HG03520 (cell line): ENCODE measurements around the gene TOMM40.
"Not testable (repeated sequence)": the region's sequence is repeated elsewhere in the genome, so short reads cannot be mapped to it uniquely, and the experiment has no call there.

ENCODE experiments used
- ATAC-seq: cut with Tn5 transposase; IDR thresholded peaks from one replicate; pipeline ENCODE4 v1.9.1; 2021; ENCODE audit warnings: mild to moderate bottlenecking, moderate library complexity; ENCODE audit not compliant: unreplicated experiment

Gene TOMM40

DNA sequence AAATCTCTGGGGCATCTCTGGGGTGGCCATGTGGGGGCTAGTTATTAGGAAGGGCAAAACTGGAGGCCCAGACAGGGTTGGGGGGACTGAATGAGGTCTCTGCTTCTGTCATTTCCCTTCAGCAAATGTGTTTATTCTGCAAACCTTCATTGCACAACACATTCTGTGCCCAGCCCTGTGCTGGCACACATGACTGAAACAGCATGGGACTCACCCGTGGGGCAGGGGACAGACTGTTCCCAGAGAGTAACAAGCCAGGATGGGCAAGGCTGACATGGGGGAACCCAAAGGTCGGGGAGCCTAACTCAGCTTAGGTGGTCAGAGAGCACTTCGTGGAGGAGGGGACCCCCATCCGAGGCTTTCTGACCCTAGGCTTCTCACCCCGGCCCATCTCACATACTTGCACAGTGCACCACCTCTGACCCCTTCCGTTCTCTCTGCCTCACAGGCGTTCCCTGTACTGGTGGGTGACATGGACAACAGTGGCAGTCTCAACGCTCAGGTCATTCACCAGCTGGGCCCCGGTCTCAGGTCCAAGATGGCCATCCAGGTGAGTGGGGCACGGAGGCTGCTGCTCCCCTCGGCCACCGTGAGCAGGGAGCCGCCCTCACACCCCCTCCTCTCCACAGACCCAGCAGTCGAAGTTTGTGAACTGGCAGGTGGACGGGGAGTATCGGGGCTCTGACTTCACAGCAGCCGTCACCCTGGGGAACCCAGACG, 2.4 kb downstream of the TOMM40 start:
- ATAC-seq: no peak

GRCh38 chr19:44894052-44894400, 3.0 kb downstream of the TOMM40 start:
- no peak for ATAC-seq

- no peak for ATAC-seq
Measured at GRCh38 chr19:44894946-44895345, 3.9 kb downstream of the TOMM40 start.

DNA sequence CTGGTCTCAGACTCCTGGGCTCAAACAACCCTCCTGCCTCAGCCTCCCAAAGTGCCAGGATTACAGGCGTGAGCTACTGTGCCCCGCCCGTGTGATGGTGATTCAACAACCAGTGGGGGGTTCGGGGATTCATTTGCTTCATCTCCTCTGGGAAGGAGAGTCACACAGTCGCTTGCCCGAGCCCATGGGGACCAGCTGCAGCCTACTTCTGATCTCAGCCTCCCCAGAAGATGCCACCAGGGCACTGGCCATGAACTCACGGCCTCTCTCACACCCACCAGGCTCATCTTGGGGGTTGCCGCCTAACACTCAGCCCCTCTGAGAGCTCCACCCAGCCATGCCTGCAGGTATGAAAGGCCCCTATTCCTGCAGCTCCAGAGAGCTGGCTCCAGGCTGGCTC, 6.8 kb downstream of the TOMM40 start:
- ATAC-seq: no peak

DNA sequence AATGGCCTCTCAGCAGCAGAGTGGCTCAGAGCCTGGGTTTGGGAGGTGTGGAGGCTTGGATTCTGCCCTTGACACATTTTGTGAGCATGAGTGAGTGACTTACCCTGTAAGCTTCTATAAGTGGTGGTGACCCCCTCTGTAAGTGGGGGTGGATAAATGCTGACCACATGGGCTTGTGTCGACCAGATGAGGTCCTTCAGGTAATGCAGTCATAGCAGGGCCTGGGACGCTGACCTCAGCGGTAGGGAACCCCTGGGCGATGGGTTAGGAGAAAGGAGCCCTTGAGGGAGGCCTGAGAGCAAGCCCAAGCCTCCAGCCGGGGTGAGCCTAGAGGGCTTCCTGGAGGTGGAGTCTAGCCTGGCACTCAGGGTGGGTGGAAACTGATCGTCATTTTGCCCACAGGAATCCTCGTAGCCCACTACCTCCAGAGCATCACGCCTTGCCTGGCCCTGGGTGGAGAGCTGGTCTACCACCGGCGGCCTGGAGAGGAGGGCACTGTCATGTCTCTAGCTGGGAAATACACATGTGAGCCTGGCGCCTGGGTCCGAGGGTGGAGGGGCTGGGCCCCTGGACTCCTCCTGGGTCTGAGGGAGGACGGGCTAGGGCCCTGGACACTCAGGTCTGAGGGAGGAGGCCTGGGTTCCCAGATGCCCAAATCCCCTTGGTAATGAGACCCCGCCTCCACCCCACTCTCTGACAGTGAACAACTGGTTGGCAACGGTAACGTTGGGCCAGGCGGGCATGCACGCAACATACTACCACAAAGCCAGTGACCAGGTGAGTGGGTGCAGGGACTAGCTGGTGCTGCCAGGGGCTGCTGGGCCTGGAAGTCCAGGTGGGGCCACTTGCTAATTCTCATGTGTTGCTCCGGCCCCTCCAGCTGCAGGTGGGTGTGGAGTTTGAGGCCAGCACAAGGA, 9.5 kb downstream of the TOMM40 start:
- no peak for ATAC-seq

GRCh38 chr19:44903216-44903601, 12.2 kb downstream of the TOMM40 start:
- ATAC-seq: no peak

DNA sequence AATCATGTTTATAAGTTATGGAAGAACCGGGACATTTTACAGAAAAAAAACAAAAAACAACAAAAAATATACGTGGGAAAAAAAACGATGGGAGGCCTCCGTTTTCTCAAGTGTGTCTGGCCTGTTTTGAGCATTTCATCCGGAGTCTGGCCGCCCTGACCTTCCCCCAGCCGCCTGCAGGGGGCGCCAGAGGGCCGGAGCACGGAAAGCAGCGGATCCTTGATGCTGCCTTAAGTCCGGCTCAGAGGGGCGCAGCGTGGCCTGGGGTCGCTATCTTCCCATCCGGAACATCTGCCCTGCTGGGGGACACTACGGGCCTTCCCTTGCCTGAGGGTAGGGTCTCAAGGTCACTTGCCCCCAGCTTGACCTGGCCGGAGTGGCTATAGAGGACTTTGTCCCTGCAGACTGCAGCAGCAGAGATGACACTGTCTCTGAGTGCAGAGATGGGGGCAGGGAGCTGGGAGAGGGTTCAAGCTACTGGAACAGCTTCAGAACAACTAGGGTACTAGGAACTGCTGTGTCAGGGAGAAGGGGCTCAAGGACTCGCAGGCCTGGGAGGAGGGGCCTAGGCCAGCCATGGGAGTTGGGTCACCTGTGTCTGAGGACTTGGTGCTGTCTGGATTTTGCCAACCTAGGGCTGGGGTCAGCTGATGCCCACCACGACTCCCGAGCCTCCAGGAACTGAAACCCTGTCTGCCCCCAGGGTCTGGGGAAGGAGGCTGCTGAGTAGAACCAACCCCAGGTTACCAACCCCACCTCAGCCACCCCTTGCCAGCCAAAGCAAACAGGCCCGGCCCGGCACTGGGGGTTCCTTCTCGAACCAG, 12.8 kb downstream of the TOMM40 start:
- ATAC-seq: no peak

- ATAC-seq: no peak
Measured at GRCh38 chr19:44904426-44904994, 13.5 kb downstream of the TOMM40 start.

GRCh38 chr19:44905437-44906160, 14.5 kb downstream of the TOMM40 start, which contains the start of gene APOE:
APOE (plus strand) TSS chr19:44905796; CDS start chr19:44906625, 829 bp downstream.
- ATAC-seq: no peak

DNA sequence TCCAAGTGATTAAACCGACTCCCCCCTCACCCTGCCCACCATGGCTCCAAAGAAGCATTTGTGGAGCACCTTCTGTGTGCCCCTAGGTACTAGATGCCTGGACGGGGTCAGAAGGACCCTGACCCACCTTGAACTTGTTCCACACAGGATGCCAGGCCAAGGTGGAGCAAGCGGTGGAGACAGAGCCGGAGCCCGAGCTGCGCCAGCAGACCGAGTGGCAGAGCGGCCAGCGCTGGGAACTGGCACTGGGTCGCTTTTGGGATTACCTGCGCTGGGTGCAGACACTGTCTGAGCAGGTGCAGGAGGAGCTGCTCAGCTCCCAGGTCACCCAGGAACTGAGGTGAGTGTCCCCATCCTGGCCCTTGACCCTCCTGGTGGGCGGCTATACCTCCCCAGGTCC, 16.6 kb downstream of the TOMM40 start:
- no peak for ATAC-seq

DNA sequence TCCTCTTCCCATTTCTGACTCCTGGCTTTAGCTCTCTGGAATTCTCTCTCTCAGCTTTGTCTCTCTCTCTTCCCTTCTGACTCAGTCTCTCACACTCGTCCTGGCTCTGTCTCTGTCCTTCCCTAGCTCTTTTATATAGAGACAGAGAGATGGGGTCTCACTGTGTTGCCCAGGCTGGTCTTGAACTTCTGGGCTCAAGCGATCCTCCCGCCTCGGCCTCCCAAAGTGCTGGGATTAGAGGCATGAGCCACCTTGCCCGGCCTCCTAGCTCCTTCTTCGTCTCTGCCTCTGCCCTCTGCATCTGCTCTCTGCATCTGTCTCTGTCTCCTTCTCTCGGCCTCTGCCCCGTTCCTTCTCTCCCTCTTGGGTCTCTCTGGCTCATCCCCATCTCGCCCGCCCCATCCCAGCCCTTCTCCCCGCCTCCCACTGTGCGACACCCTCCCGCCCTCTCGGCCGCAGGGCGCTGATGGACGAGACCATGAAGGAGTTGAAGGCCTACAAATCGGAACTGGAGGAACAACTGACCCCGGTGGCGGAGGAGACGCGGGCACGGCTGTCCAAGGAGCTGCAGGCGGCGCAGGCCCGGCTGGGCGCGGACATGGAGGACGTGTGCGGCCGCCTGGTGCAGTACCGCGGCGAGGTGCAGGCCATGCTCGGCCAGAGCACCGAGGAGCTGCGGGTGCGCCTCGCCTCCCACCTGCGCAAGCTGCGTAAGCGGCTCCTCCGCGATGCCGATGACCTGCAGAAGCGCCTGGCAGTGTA, 17.2 kb downstream of the TOMM40 start:
- no peak for ATAC-seq

DNA sequence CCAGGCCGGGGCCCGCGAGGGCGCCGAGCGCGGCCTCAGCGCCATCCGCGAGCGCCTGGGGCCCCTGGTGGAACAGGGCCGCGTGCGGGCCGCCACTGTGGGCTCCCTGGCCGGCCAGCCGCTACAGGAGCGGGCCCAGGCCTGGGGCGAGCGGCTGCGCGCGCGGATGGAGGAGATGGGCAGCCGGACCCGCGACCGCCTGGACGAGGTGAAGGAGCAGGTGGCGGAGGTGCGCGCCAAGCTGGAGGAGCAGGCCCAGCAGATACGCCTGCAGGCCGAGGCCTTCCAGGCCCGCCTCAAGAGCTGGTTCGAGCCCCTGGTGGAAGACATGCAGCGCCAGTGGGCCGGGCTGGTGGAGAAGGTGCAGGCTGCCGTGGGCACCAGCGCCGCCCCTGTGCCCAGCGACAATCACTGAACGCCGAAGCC, 17.8 kb downstream of the TOMM40 start:
- no peak for ATAC-seq

- ATAC-seq: no peak
Measured at GRCh38 chr19:44909775-44910174, 18.7 kb downstream of the TOMM40 start.

GRCh38 chr19:44911896-44912295, 20.8 kb downstream of the TOMM40 start:
- not testable (repeated sequence) for ATAC-seq

DNA sequence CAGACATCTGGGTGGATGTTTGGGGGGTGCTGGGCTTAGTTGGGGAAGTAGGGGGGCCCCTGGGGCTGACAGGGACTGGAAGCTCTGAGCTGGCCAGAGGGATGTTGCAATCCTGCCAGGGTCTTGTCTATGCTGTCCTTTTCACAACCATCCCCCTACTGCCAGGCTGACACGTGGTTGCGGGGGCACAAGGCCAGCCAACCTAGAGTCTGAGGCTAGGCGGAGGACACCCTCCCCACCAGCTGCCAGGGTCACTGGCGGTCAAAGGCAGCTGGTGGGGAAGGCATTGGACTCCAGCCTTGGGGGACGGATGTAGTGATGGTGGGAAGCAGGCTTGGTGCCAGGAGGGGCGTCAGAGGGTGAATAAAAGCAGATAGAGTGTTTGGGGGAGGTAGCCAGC, 21.8 kb downstream of the TOMM40 start:
- ATAC-seq: no peak

GRCh38 chr19:44913512-44914432, 22.7 kb downstream of the TOMM40 start:
- not testable (repeated sequence) for ATAC-seq

DNA sequence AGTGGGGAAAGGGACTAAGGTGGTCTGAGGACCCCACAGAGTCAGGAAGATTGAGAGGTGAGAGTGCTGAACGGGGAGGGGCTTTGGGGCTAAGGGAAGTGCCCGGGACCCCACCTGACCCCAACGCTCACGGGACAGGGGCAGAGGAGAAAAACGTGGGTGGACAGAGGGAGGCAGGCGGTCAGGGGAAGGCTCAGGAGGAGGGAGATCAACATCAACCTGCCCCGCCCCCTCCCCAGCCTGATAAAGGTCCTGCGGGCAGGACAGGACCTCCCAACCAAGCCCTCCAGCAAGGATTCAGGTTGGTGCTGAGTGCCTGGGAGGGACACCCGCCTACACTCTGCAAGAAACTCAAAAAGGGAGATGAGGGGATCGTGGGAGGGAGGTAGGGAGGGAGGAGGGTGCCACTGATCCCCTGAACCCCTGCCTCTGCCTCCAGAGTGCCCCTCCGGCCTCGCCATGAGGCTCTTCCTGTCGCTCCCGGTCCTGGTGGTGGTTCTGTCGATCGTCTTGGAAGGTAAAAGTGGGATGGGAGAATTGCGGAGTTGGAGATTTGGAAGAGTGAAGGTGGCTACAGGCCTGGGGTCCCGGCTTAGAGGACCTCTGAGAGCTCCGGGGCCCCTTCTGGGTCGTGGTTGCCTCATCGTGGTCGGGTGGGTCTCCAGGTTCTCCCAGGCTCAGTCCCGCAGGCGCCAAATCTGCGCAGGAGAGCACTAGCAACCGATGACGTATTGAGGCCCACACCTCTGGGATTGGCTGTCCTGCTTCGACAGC, 23.6 kb downstream of the TOMM40 start, which contains the start of gene APOC1:
TSS of gene APOC1 (plus strand) at position 176 of the 774 bp plus-strand sequence. CDS start at position 460, 284 bp downstream.
- peak; percentile 84 for ATAC-seq
